Esophagus (tissue), 2 donors: ENCODE measurements around the gene HCN4. TPM values are rescaled to one million over a fixed set of nuclear protein-coding genes. Genes with fewer than 3 reads are reported as not detected.

Experiments used
- H3K27ac ChIP-seq, 2 donors: one replicate each; pipeline ENCODE4 v1.5.1; 2013; ENCODE audit warnings: low read depth in 2 of 2, mild to moderate bottlenecking in 2 of 2, inconsistent platforms in 1 of 2, low read length in 1 of 2, moderate library complexity in 1 of 2
- H3K27me3 ChIP-seq, 2 donors: one replicate each; pipeline ENCODE4 v1.6.1; 2013; ENCODE audit warnings: low read length in 2 of 2, control low read depth in 1 of 2, mild to moderate bottlenecking in 1 of 2; ENCODE audit not compliant: insufficient read depth in 2 of 2, control insufficient read depth in 1 of 2
- H3K36me3 ChIP-seq, 2 donors: one replicate each; pipeline ENCODE4 v1.6.1; 2013; ENCODE audit warnings: low read length in 1 of 2; ENCODE audit not compliant: control insufficient read depth in 2 of 2, insufficient read depth in 2 of 2
- H3K4me1 ChIP-seq, 2 donors: one replicate each; pipeline ENCODE4 v1.6.1; 2013; ENCODE audit warnings: low read length in 1 of 2; ENCODE audit not compliant: control insufficient read depth in 2 of 2, insufficient read depth in 2 of 2
- H3K4me3 ChIP-seq, 2 donors: one replicate each; pipeline ENCODE4 v1.5.1; 2013; ENCODE audit warnings: low read length in 2 of 2, mild to moderate bottlenecking in 2 of 2, low read depth in 1 of 2, moderate library complexity in 1 of 2
- H3K9me3 ChIP-seq, 2 donors: one replicate each; pipeline ENCODE4 v1.6.1; 2013; ENCODE audit warnings: mild to moderate bottlenecking in 2 of 2, low read depth in 1 of 2, low read length in 1 of 2, moderate library complexity in 1 of 2; ENCODE audit not compliant: control insufficient read depth in 2 of 2, insufficient read depth in 1 of 2
- WGBS, 2 donors: extraction: QIAGEN DNeasy Blood & Tissue Kit; methylation state at CpG; one replicate each; pipeline ENCODE4 v1.1.7; 2013; 5-methylcytosine and 5-hydroxymethylcytosine counted together
- polyA plus RNA-seq, 2 donors: library from polyadenylated mRNA; stranded (reverse); fragments of 200-250 nt; gene quantifications; one replicate each; pipeline ENCODE4 v1.2.3, GENCODE V29; 2013
- donor health status: healthy with polysubstance abuse.
- donor health status: Bipolar disorder and iron deficiency.

Gene HCN4
- polyA plus RNA-seq, 2 donors, result not detected

DNA sequence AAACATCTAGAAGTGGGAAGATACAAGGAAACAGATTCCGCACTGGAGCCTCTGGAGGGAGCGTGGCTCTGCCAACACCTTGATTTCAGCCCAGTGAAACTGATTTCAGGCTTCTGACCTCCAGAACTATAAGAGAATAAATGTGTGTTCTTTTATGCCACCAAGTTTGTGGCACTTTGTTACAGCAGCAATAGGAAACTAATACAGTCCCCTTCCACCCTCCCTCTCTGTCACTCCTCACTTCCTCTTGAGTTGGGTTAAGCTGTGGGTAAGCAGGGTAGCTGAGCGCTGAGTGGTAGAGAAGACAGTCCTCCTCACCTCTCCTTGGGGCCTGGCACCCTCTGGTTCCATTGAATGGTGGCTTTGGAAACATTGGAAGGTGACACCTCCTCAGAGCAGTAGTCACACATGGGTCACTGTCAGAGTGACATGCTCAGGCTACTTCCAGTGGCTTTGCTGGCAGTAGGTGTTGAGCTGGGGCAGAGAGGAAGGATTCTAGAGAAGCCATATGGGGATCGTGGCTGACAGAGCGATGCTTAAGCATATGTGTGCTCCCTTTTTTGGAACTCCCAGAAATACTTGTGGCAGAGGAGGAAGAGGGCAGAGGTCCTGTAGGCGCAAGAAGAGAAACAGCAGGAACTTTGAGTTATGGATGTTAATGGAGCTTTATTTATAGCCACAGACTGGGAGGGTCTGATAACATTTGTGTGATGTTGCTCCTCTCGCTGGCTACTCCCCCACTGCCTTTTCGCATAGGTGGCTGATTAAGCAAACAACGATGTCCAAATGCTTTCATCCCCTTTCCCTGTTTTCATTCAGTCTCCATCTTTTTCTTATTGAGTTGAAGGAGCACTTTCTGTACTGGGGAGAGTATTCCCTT, 14.8 kb upstream of the HCN4 start:
- WGBS, 2 donors, result 71 to 76% methylated on average over 9 of the region's 9 CpGs
- peaks cover 2 to 6% of the 10 kb centered on the region in 2 donors for H3K27me3 ChIP-seq

DNA sequence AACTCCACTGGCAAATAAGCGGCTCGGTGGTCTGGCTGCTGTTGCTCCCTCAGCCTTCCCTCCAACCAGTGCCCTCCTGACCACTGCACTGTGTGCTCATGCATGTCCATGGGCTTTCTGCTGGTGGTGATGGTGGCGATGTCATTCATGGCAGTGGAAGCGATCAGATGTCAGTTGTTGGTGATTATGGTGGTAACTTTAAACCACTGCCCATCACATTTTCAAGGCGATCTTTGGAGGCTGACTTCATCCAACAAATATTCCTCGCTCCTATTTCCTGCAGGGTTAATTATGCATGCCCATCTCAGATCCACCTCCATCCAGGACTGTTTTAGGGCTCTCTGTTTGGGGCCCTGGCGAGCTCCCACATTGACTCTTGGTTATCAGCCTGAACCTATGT, 13.4 kb upstream of the HCN4 start:
- WGBS, 2 donors, result 87 to 90% methylated on average over 7 of the region's 7 CpGs
- no peak overlapping the region for H3K27ac ChIP-seq
- no peaks in the 10 kb centered on the region for H3K4me1 ChIP-seq
- no peaks in the 10 kb centered on the region for H3K36me3 ChIP-seq
- no peak overlapping the region for H3K4me3 ChIP-seq
- H3K27me3 ChIP-seq, result peaks cover 2 to 6% of the 10 kb centered on the region in 2 donors
- H3K9me3 ChIP-seq, result no peaks in the 10 kb centered on the region

More for the DNA sequence above, 14.8 kb upstream of the HCN4 start:
- Histone ChIP-seq H3K4me3 (no peak overlapping the region), H3K9me3 (no peaks in the 10 kb centered on the region), H3K27ac (no peak overlapping the region), H3K4me1 (no peaks in the 10 kb centered on the region), H3K36me3 (no peaks in the 10 kb centered on the region)

DNA sequence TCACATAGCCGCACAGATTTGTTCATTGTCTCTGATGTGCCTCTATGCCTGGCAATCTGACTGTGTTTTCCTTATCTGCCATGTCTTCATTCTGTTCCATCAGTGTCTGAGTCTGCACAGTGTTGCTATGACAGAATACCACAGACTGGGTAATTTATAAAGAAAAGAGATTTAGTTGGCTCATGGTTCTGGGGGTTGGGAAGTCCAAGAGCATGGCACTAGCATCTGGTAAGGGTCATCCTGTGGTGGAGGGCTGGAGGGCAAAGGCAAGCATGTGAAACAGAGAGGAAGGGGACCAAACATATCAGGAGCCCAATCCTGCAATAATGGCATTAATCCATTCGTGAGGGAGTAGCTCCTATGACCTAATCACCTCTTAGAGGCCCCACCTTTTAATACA, 11.9 kb upstream of the HCN4 start:
- no peak overlapping the region for H3K4me3 ChIP-seq
- 69 to 74% methylated on average over 2 of the region's 2 CpGs for WGBS, 2 donors

DNA sequence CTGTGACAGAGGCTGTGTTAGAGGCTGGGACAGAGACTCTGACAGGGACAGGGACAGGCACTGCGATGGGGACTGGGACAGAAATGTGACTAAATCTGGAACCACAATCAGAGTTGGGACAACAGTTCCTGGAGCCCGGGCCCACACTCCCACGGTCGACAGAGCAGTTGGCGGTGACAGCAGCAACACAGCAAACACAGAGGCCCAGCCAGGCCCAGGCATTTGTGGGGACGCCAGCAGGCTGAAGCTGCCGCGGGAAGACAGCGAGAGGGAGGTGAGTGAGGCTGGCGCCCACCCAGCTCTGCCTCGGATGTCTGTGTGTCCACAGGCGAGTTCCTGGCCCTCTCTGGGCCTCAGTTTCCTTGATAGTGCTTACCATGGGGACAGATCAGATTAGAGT, 9.3 kb upstream of the HCN4 start:
- peaks cover 0 to 2% of the 10 kb centered on the region in 2 donors for H3K27me3 ChIP-seq
- no peaks in the 10 kb centered on the region for H3K36me3 ChIP-seq
- 56 to 69% methylated on average over 12 of the region's 12 CpGs for WGBS, 2 donors
- H3K9me3 ChIP-seq, result no peaks in the 10 kb centered on the region
- no peak overlapping the region for H3K27ac ChIP-seq
- H3K4me1 ChIP-seq, result no peaks in the 10 kb centered on the region
- no peak overlapping the region for H3K4me3 ChIP-seq

More for the DNA sequence above, 11.9 kb upstream of the HCN4 start:
- no peaks in the 10 kb centered on the region for H3K4me1 ChIP-seq
- H3K9me3 ChIP-seq, result no peaks in the 10 kb centered on the region
- H3K27me3 ChIP-seq, result peaks cover 2 to 3% of the 10 kb centered on the region in 2 donors
- H3K27ac ChIP-seq, result no peak overlapping the region
- H3K36me3 ChIP-seq, result no peaks in the 10 kb centered on the region

DNA sequence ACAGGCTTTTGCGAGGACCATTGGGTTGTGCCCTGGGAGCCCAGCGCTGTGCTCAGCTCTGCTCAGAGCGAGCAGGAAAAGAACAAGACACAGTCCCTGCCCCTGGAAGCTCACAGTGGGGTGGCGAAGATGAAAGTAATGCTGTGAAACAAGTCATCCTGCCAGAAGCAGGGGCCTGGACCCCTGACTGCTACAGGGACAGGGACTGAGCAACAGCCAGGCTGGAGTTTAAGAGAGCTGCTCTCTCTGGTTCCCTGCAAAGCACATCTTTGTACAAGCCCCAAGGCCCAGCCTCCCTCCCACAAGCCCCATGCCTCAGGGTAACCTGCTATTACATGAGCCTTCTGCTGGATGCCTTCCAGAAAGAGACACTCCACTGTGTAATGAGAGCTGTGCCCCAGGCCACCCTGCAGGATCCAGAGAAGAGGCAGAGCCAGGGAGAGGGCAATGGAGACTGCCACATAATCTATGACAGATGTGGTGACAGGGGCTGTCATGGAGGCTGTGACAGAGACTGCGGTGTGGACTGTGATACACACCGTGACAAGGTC, 7.1 kb upstream of the HCN4 start:
- no peak overlapping the region for H3K27ac ChIP-seq
- H3K36me3 ChIP-seq, result no peaks in the 10 kb centered on the region
- WGBS, 2 donors, result 70 to 73% methylated on average over 6 of the region's 6 CpGs
- peaks cover 0 to 1% of the 10 kb centered on the region in 2 donors for H3K9me3 ChIP-seq
- H3K4me1 ChIP-seq, result no peaks in the 10 kb centered on the region
- H3K4me3 ChIP-seq, result no peak overlapping the region
- H3K27me3 ChIP-seq, result peaks cover 0 to 5% of the 10 kb centered on the region in 2 donors

DNA sequence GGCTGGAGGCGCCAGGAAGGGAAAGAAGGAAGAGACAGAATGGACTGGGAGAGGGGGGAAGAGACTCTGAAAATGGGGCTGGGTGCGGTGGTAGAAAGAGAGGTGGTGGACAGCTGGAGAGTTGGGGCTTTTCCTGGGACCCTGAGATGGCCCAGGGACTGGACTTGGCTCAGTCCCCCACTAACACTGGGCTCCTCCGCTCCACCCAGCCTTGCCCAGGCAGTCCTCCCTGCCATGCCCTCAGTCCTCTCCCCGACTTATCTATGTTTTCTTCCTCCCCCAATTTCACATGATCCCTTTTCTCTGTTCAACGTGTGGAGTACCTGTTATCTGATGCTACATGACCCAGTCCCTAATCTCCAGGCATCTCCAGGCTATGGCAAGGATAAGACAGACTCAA, 6.3 kb upstream of the HCN4 start:
- Histone ChIP-seq H3K4me3 (no peak overlapping the region), H3K9me3 (peaks cover 0 to 1% of the 10 kb centered on the region in 2 donors), H3K27ac (no peak overlapping the region), H3K27me3 (peaks cover 0 to 9% of the 10 kb centered on the region in 2 donors), H3K36me3 (no peaks in the 10 kb centered on the region), H3K4me1 (no peaks in the 10 kb centered on the region)
- 57 to 65% methylated on average over 4 to 5 of the region's 5 CpGs for WGBS, 2 donors

DNA sequence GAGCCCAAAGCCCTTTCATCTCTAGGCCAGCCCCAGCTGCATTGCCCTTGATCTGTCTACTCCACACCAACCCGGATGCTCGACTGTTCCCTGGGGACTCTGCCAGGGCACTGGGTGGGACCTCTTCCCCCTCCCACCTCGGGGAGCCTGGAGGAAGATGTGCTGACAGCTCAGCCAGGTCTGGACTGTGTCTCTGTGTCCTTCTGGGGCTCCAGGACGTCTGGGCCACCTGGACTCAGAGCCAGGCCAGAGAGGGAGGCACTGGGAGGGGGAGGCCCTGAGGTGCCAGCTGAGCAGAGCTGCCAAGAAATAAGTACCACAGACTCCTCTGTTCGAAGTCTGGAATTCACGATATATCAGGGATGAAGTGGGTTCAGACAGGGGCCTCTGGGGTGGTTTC, 5.8 kb upstream of the HCN4 start:
- H3K4me3 ChIP-seq, result no peak overlapping the region
- H3K9me3 ChIP-seq, result peaks cover 0 to 1% of the 10 kb centered on the region in 2 donors
- no peaks in the 10 kb centered on the region for H3K36me3 ChIP-seq
- no peaks in the 10 kb centered on the region for H3K4me1 ChIP-seq
- WGBS, 2 donors, result 32 to 47% methylated on average over 6 of the region's 6 CpGs
- H3K27ac ChIP-seq, result no peak overlapping the region
- H3K27me3 ChIP-seq, result peaks cover 0 to 8% of the 10 kb centered on the region in 2 donors

DNA sequence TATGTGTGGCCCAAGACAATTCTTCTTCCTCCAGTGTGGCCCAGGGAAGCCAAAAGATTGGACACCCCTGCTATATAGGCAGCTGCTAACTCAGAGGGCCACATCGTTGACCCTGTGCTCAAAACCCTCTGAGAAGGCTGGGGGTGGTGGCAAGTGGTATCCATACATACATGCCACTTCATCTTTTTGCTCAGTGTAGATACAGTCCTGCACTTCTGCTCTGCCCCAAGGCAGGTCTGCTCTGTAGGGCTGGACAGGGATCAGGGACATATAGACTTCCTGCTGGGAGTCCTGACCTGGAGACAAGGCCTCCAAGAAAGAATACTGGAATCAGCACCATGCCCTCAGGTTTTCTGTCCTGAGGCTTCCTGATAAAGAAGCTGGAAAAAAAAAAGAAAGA, 4.5 kb upstream of the HCN4 start:
- Histone ChIP-seq H3K27ac (no peak overlapping the region), H3K9me3 (peaks cover 0 to 1% of the 10 kb centered on the region in 2 donors), H3K36me3 (no peaks in the 10 kb centered on the region), H3K4me1 (peaks cover 4 to 7% of the 10 kb centered on the region in 2 donors), H3K27me3 (peaks cover 5 to 16% of the 10 kb centered on the region in 2 donors), H3K4me3 (no peak overlapping the region)
- 71 to 74% methylated on average over 1 of the region's 1 CpG for WGBS, 2 donors

DNA sequence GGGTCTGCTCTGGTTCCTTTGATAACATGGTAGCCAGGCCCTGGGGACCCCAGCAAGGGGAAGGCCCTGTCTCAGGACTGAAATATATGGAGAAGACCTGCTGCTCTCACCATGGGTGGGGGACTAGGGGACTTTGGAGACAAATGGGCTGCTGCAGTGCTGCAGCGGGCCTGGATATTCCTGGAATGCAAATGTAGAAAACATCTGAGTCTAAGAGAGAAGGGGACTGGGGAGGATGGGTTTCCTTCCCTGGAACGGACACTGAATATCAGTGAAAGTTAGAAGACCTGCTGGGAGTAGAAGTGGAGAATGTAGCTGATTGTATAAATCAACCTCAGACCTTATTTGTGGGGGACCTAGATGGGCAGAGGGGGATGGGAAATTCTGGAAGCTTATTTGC, 3.1 kb upstream of the HCN4 start:
- WGBS, 2 donors, result 48 to 56% methylated on average over 2 of the region's 2 CpGs
- Histone ChIP-seq H3K27ac (no peak overlapping the region), H3K27me3 (peaks cover 12 to 22% of the 10 kb centered on the region in 2 donors), H3K36me3 (no peaks in the 10 kb centered on the region), H3K4me1 (peaks cover 8 to 12% of the 10 kb centered on the region in 2 donors), H3K9me3 (peaks cover 0 to 1% of the 10 kb centered on the region in 2 donors), H3K4me3 (no peak overlapping the region)
